SK-N-SH (cell line): Measurements from ENCODE around the gene ABHD12. TPM values are rescaled to one million over a fixed set of nuclear protein-coding genes. Genes with fewer than 3 reads are reported as not detected.

Source experiments
- CTCF ChIA-PET: fragments of 300-600, 350-600 bp; formaldehyde crosslinking; extraction: SDS; loops from one replicate; lab custom pipeline; 2021; lab: Yijun Ruan, JAX
- POLR2A ChIA-PET: fragments of 350-600 bp; sonication (Branson Sonifier 250); formaldehyde crosslinking; extraction: SDS; loops from one replicate; lab custom pipeline; 2020; ENCODE audit warnings: antibody characterized with exemption, inconsistent platforms; lab: Yijun Ruan, JAX
- DNase-seq: peaks from one replicate; pipeline ENCODE4 v3.0.0; 2012
- H2AFZ ChIP-seq: fragments of 200-600 bp; sonication (generic); 2 replicates; pipeline ENCODE4 v1.8.1; 2016; ENCODE audit warnings: antibody characterized with exemption, mild to moderate bottlenecking, low read depth
- H3F3A ChIP-seq: fragments of 200-600 bp; sonication (generic); replicated peaks from 2 replicates; pipeline ENCODE3; 2016; ENCODE audit warnings: antibody characterized with exemption, mild to moderate bottlenecking; ENCODE audit not compliant: insufficient read depth
- H3K27ac ChIP-seq, 2 experiments: fragments of 200-500 bp in 1 of 2; fragments of 200-600 bp in 1 of 2; sonication (Bioruptor generic) in 1 of 2; sonication (generic), shearing (Covaris generic) in 1 of 2; 2 replicates each; pipeline versions ENCODE4 v1.5.1 to v1.6.1; 2014 to 2016; ENCODE audit warnings: low read depth in 2 of 2, inconsistent platforms in 1 of 2, low read length in 1 of 2, mild to moderate bottlenecking in 1 of 2, mixed read lengths in 1 of 2
- H3K27me3 ChIP-seq: fragments of 200-600 bp; sonication (generic), shearing (Covaris generic); 2 replicates; pipeline ENCODE4 v1.6.1; 2016; ENCODE audit warnings: mixed run types; ENCODE audit not compliant: insufficient read depth
- H3K36me3 ChIP-seq, 2 experiments: fragments of 200-500 bp in 1 of 2; fragments of 200-600 bp in 1 of 2; sonication (Bioruptor generic) in 1 of 2; sonication (generic) in 1 of 2; replicated peaks in 1 of 2; 2 replicates each; pipeline versions ENCODE3 to v1.5.1; 2014 to 2016; ENCODE audit warnings: low read length in 1 of 2, mild to moderate bottlenecking in 1 of 2; ENCODE audit not compliant: insufficient read depth in 2 of 2, control insufficient read depth in 1 of 2
- H3K4me1 ChIP-seq, 2 experiments: fragments of 200-500 bp in 1 of 2; fragments of 200-600 bp in 1 of 2; sonication (Bioruptor generic) in 1 of 2; sonication (generic), shearing (Covaris generic) in 1 of 2; 2 replicates each; pipeline versions ENCODE4 v1.5.1 to v1.6.1; 2014 to 2016; ENCODE audit warnings: low read depth in 1 of 2, low read length in 1 of 2, mixed run types in 1 of 2; ENCODE audit not compliant: insufficient read depth in 2 of 2, control insufficient read depth in 1 of 2
- H3K4me2 ChIP-seq: fragments of 200-600 bp; sonication (generic), shearing (Covaris generic); 2 replicates; pipeline ENCODE4 v1.6.1; 2017; ENCODE audit warnings: mixed run types
- H3K4me3 ChIP-seq, 2 experiments: fragments of 200-500 bp in 1 of 2; fragments of 200-600 bp in 1 of 2; sonication (Bioruptor generic) in 1 of 2; sonication (generic), shearing (Covaris generic) in 1 of 2; 2 replicates each; pipeline versions ENCODE4 v1.5.1 to v1.8.1; 2014 to 2016; ENCODE audit warnings: low read depth in 2 of 2, inconsistent platforms in 1 of 2, low read length in 1 of 2, mild to moderate bottlenecking in 1 of 2, mixed read lengths in 1 of 2, moderate library complexity in 1 of 2
- H3K79me2 ChIP-seq: fragments of 200-600 bp; sonication (generic); 2 replicates; pipeline ENCODE4 v1.8.1; 2017; ENCODE audit warnings: mild to moderate bottlenecking; ENCODE audit not compliant: insufficient read depth
- H3K9ac ChIP-seq: fragments of 200-600 bp; sonication (generic); 2 replicates; pipeline ENCODE4 v1.6.1; 2017; ENCODE audit warnings: mixed run types
- H3K9me2 ChIP-seq: fragments of 200-600 bp; sonication (generic); 2 replicates; pipeline ENCODE4 v1.6.1; 2017; ENCODE audit warnings: mixed run types
- H3K9me3 ChIP-seq: fragments of 200-600 bp; sonication (generic); 2 replicates; pipeline ENCODE4 v1.6.1; 2017; ENCODE audit warnings: mixed run types, mild to moderate bottlenecking, moderate library complexity
- H4K20me1 ChIP-seq: fragments of 200-600 bp; sonication (generic); 2 replicates; pipeline ENCODE4 v1.6.1; 2017; ENCODE audit warnings: mild to moderate bottlenecking, mixed run types; ENCODE audit not compliant: insufficient read depth
- EP300 ChIP-seq, 2 experiments: IDR thresholded peaks; 2 replicates each; pipeline versions ENCODE4 v1.4.0 to v1.6.1; 2012; ENCODE audit warnings: borderline replicate concordance in 1 of 2, low read depth in 1 of 2, low read length in 1 of 2
- FOSL2 ChIP-seq: IDR thresholded peaks from 2 replicates; pipeline ENCODE4 v1.4.0; 2012; ENCODE audit warnings: low read depth, mild to moderate bottlenecking, moderate library complexity, borderline replicate concordance
- FOXM1 ChIP-seq: IDR thresholded peaks from 2 replicates; pipeline ENCODE4 v1.4.0; 2012; ENCODE audit warnings: low read depth, mild to moderate bottlenecking
- GABPA ChIP-seq: IDR thresholded peaks from 2 replicates; pipeline ENCODE4 v1.4.0; 2012; ENCODE audit warnings: low read depth, mild to moderate bottlenecking
- GATA2 ChIP-seq: sonication (generic); formaldehyde crosslinking; IDR thresholded peaks from 2 replicates; pipeline ENCODE4 v1.5.0; 2020; ENCODE audit warnings: mild to moderate bottlenecking, missing genetic modification reagents
- JUND ChIP-seq: IDR thresholded peaks from 2 replicates; pipeline ENCODE4 v1.4.0; 2012
- MEF2A ChIP-seq: IDR thresholded peaks from 2 replicates; pipeline ENCODE4 v1.4.0; 2012; ENCODE audit warnings: low read depth, borderline replicate concordance
- MXI1 ChIP-seq: IDR thresholded peaks from 2 replicates; pipeline ENCODE4 v1.6.1; 2012; ENCODE audit warnings: mild to moderate bottlenecking, low read depth, low read length, improper control_type of control experiment
- RAD21 ChIP-seq: IDR thresholded peaks from 2 replicates; pipeline ENCODE4 v1.6.1; 2012; ENCODE audit warnings: mild to moderate bottlenecking, low read length
- RCOR1 ChIP-seq: fragments of 150-350 bp; IDR thresholded peaks from 2 replicates; pipeline ENCODE4 v1.6.1; 2017; ENCODE audit warnings: antibody characterized with exemption, low read length
- SIN3A ChIP-seq: IDR thresholded peaks from 2 replicates; pipeline ENCODE4 v1.6.1; 2012; ENCODE audit warnings: low read depth, mild to moderate bottlenecking, low read length, moderate library complexity, borderline replicate concordance
- TAF1 ChIP-seq: IDR thresholded peaks from 2 replicates; pipeline ENCODE4 v1.6.1; 2012; ENCODE audit warnings: low read depth, mild to moderate bottlenecking, low read length, moderate library complexity, borderline replicate concordance
- TCF12 ChIP-seq: IDR thresholded peaks from 2 replicates; pipeline ENCODE4 v1.4.0; 2012
- TEAD4 ChIP-seq: IDR thresholded peaks from 2 replicates; pipeline ENCODE4 v1.4.0; 2012; ENCODE audit warnings: mild to moderate bottlenecking, borderline replicate concordance; ENCODE audit not compliant: insufficient read depth
- YY1 ChIP-seq: IDR thresholded peaks from 2 replicates; pipeline ENCODE4 v1.4.0; 2012; ENCODE audit warnings: low read depth, mild to moderate bottlenecking
- WGBS: methylation state at CpG from one replicate; pipeline ENCODE4 v1.1.6; 2017; ENCODE audit warnings: low lambda C conversion rate; 5-methylcytosine and 5-hydroxymethylcytosine counted together
- polyA plus RNA-seq, 3 experiments: library from polyadenylated mRNA; depleted of rRNA; stranded (reverse); fragments of >200 nt; gene quantifications; 2 replicates each; pipeline ENCODE4 v1.2.3, GENCODE V29; 2012
- TF ChIP-seq, protein P1 (sequence below): IDR thresholded peaks from 2 replicates; pipeline ENCODE4 v1.4.0; 2012; ENCODE audit warnings: low read depth
- TF ChIP-seq, protein P2 (sequence below): IDR thresholded peaks from 2 replicates; pipeline ENCODE4 v1.4.0; 2012; ENCODE audit warnings: low read depth, borderline replicate concordance

Gene ABHD12
- polyA plus RNA-seq, 1 of the 3 experiments (the other 2 are of a cell fraction), result 33.5 TPM

DNA sequence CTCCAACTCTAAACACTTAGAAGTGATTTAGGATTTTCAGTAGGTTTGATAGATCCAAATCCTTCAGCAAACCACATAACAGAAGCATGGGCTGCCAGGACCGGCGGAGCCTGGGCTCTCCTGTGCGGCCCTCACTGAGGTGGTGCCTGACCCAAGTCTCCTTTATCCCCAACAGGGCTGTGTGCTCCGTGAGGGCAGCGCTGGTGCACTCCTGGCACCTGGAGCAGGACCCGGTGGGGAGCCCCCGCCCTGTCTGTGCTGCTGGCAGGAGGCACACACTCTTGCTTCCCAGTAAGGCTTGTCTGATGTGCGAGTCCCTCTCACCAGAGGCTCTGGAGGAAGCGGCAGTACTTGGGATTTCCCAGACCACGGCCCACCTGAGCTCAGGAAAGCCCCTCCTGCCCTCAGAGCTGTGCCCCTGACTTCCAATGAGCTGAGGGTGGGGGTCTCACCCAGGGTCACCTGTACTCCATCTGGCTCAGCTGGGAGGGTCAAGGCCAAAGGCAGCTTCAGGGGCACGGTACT lies 86.5 kb downstream of the ABHD12 start:
- no peak for DNase-seq
- no peak for TF ChIP-seq GABPA
- no peak for TF ChIP-seq MEF2A
- TF ChIP-seq RAD21, result no peak
- no peak for TF ChIP-seq GATA2 (CRISPR knock-in tag)
- TF ChIP-seq, protein P1, sequence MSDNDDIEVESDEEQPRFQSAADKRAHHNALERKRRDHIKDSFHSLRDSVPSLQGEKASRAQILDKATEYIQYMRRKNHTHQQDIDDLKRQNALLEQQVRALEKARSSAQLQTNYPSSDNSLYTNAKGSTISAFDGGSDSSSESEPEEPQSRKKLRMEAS, result no peak
- TF ChIP-seq SIN3A, result no peak
- no peak for TF ChIP-seq FOSL2
- TF ChIP-seq JUND, result no peak
- no peak for TF ChIP-seq FOXM1
- no peak for TF ChIP-seq YY1
- TF ChIP-seq MXI1, result no peak
- TF ChIP-seq RCOR1, result no peak
- TF ChIP-seq, protein P2, sequence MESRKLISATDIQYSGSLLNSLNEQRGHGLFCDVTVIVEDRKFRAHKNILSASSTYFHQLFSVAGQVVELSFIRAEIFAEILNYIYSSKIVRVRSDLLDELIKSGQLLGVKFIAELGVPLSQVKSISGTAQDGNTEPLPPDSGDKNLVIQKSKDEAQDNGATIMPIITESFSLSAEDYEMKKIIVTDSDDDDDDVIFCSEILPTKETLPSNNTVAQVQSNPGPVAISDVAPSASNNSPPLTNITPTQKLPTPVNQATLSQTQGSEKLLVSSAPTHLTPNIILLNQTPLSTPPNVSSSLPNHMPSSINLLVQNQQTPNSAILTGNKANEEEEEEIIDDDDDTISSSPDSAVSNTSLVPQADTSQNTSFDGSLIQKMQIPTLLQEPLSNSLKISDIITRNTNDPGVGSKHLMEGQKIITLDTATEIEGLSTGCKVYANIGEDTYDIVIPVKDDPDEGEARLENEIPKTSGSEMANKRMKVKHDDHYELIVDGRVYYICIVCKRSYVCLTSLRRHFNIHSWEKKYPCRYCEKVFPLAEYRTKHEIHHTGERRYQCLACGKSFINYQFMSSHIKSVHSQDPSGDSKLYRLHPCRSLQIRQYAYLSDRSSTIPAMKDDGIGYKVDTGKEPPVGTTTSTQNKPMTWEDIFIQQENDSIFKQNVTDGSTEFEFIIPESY, result no peak
- no peak for TF ChIP-seq TAF1
- TF ChIP-seq EP300 (IDR thresholded peaks at IDR 0.05; ENCODE audit: borderline replicate concordance in 1 of 2, low read depth in 1 of 2, low read length in 1 of 2), result no peak
- no peak for TF ChIP-seq TEAD4
- no peak for TF ChIP-seq TCF12
- Histone ChIP-seq H3F3A (peaks cover 4% of the 10 kb centered on the region), H2AFZ (no peak overlapping the region), H3K9ac (no peak overlapping the region), H3K4me3 (no peak overlapping the region), H3K27ac (no peak overlapping the region), H3K4me1 (peaks cover 1 to 8% of the 10 kb centered on the region in 2 experiments; a peak in 3 of 4 replicates), H3K79me2 (no peaks in the 10 kb centered on the region), H4K20me1 (no peaks in the 10 kb centered on the region; the same call in 1 of the 2 replicates), H3K36me3 (peaks cover 2 to 17% of the 10 kb centered on the region in 2 experiments), H3K9me3 (no peaks in the 10 kb centered on the region), H3K4me2 (no peak overlapping the region), H3K9me2 (no peaks in the 10 kb centered on the region), H3K27me3 (no peaks in the 10 kb centered on the region)
- WGBS, result 89% methylated on average over 6 of the region's 11 CpGs
- POLR2A ChIA-PET, result no interaction called here
- CTCF ChIA-PET, result interaction anchor here (0.6 kb wide), 1 partner anchor 16 kb away, joined by 3 read pairs; no protein-coding TSS in a partner anchor
